Measurements from ENCODE around the gene JUP.

DNA sequence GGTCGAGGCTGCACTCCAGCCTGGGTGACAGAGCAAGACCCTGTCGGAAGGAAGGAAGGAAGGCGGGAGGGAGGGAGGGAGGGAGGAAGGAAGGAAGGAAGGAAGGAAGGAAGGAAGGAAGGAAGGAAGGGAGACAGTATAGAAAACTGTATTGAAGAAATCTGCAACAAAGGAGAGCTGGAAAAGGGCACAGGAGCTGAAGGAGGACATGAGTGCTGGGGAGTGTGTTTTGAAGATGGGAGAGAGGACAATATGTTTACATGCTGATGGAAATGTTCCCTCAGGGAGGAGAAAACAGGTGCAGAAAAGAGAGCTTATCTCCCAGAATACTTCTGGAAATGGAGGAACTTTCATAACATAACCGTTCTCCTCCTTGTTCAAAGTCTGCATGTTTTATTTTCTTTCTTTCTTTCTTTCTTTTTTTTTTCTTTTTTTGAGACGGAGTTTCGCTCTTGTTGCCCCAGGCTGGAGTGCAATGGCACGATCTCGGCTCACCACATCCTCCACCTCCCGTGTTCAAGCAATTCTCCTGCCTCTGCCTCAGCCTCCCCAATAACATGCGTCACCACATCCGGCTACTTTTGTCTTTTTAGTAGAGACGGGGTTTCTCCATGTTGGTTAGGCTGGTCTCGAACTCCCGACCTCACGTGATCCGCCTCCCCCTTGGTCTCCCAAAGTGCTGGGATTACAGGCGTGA, 49.4 kb downstream of the JUP start:
- TF ChIP-seq GATA1 (IDR thresholded peaks at IDR 0.05; ENCODE audit: low read depth, low read length), result no peak
- TF ChIP-seq POLR2A (IDR thresholded peaks at IDR 0.05; ENCODE audit: low read length), result no peak
